Transverse colon (tissue), 3 donors: ENCODE data around the gene SLC25A41.

Experiments used
- POLR2A ChIP-seq: fragments of 450-650 bp; IDR thresholded peaks from one replicate; pipeline ENCODE4 v1.6.1; 2016; ENCODE audit warnings: antibody characterized with exemption, mild to moderate bottlenecking, moderate library complexity
- TF ChIP-seq, protein P1 (sequence below), 5 experiments: fragments of 200-600 bp in 3 of 5; fragments of 450-650 bp in 2 of 5; sonication (generic) in 3 of 5; IDR thresholded peaks; 1 replicate in 2 of 5; 2 replicates in 3 of 5; pipeline ENCODE4 v1.5.1; 2016 to 2017; ENCODE audit warnings: antibody characterized with exemption in 5 of 5, inconsistent platforms in 3 of 5, mild to moderate bottlenecking in 2 of 5, moderate library complexity in 1 of 5

DNA sequence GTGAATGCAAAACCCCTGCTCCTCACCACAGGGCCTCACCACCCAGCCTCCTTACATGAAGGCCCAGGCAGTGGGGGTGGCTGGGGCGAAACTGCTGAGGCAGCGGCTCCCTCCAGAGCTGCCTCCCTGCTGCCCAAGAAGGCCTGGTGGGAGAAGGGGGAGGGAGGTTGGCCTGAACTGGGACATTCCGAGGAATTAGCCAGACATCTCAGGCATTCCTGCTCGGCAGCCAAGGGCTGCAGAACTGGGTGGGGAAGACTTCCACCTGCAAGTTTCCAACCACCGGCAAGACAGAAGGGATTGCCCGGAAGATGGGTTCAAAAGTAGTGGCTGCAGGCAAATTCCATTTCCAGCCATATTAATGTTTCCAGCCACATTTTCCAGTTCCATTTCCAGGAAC, 55.5 kb downstream of the SLC25A41 start:
- TF ChIP-seq POLR2A, result no peak
- TF ChIP-seq, protein P1, sequence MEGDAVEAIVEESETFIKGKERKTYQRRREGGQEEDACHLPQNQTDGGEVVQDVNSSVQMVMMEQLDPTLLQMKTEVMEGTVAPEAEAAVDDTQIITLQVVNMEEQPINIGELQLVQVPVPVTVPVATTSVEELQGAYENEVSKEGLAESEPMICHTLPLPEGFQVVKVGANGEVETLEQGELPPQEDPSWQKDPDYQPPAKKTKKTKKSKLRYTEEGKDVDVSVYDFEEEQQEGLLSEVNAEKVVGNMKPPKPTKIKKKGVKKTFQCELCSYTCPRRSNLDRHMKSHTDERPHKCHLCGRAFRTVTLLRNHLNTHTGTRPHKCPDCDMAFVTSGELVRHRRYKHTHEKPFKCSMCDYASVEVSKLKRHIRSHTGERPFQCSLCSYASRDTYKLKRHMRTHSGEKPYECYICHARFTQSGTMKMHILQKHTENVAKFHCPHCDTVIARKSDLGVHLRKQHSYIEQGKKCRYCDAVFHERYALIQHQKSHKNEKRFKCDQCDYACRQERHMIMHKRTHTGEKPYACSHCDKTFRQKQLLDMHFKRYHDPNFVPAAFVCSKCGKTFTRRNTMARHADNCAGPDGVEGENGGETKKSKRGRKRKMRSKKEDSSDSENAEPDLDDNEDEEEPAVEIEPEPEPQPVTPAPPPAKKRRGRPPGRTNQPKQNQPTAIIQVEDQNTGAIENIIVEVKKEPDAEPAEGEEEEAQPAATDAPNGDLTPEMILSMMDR (IDR thresholded peaks at IDR 0.05), result no peak
